HepG2 (cell line): Measurements from ENCODE around the gene IL27RA. TPM values are rescaled to one million over a fixed set of nuclear protein-coding genes. Genes with fewer than 3 reads are reported as not detected.

ENCODE experiments used
- CBFB ChIP-seq: sonication (generic); formaldehyde crosslinking; IDR thresholded peaks from 2 replicates; pipeline ENCODE4 v1.4.0; 2020; ENCODE audit warnings: missing genetic modification reagents
- ESRRA ChIP-seq: sonication (generic); formaldehyde crosslinking; IDR thresholded peaks from 2 replicates; pipeline ENCODE4 v1.5.1; 2020; ENCODE audit warnings: mild to moderate bottlenecking, low read depth, missing genetic modification reagents
- GTF3A ChIP-seq: sonication (generic); formaldehyde crosslinking; conservative IDR thresholded peaks from 2 replicates; pipeline ENCODE4 v1.4.0; 2020; ENCODE audit warnings: mild to moderate bottlenecking, missing genetic modification reagents
- HOXA3 ChIP-seq: sonication (generic); formaldehyde crosslinking; IDR thresholded peaks from 2 replicates; pipeline ENCODE4 v1.5.0; 2020; ENCODE audit warnings: missing genetic modification reagents
- KDM4B ChIP-seq: sonication (generic); formaldehyde crosslinking; IDR thresholded peaks from 2 replicates; pipeline ENCODE4 v1.4.0; 2020; ENCODE audit warnings: missing genetic modification reagents
- MEIS1 ChIP-seq: sonication (generic); formaldehyde crosslinking; IDR thresholded peaks from 2 replicates; pipeline ENCODE4 v1.9.0; 2021; ENCODE audit warnings: mild to moderate bottlenecking, missing genetic modification reagents, moderate library complexity, borderline replicate concordance
- MNT ChIP-seq: fragments of 450-650 bp; IDR thresholded peaks from 2 replicates; pipeline ENCODE4 v1.6.1; 2016
- MZF1 ChIP-seq: sonication (generic); formaldehyde crosslinking; IDR thresholded peaks from 2 replicates; pipeline ENCODE4 v1.8.1; 2023; ENCODE audit warnings: mild to moderate bottlenecking, missing genetic modification reagents, borderline replicate concordance
- PLRG1 ChIP-seq: fragments of 450-650 bp; conservative IDR thresholded peaks from 2 replicates; pipeline ENCODE4 v1.6.1; 2016
- RORA ChIP-seq: sonication (generic); formaldehyde crosslinking; IDR thresholded peaks from 2 replicates; pipeline ENCODE4 v1.5.0; 2020; ENCODE audit warnings: mild to moderate bottlenecking, missing genetic modification reagents, moderate library complexity
- SCMH1 ChIP-seq: sonication (generic); formaldehyde crosslinking; IDR thresholded peaks from 2 replicates; pipeline ENCODE4 v1.9.0; 2021; ENCODE audit warnings: missing genetic modification reagents, mild to moderate bottlenecking, borderline replicate concordance
- TGIF2 ChIP-seq: IDR thresholded peaks from 2 replicates; pipeline ENCODE4 v1.6.1; 2016; ENCODE audit warnings: control low read depth, missing compliant biosample characterization
- U2AF1 ChIP-seq: fragments of 200-400 bp; formaldehyde crosslinking; optimal IDR thresholded peaks from 2 replicates; pipeline ENCODE3; 2017; ENCODE audit warnings: mild to moderate bottlenecking, low read depth, low read length
- ZBTB42 ChIP-seq: sonication (generic); formaldehyde crosslinking; IDR thresholded peaks from 2 replicates; pipeline ENCODE4 v1.5.0; 2020; ENCODE audit warnings: mild to moderate bottlenecking, missing genetic modification reagents
- ZBTB7A ChIP-seq: sonication (generic); formaldehyde crosslinking; IDR thresholded peaks from 2 replicates; pipeline ENCODE4 v1.8.0; 2022; ENCODE audit warnings: mild to moderate bottlenecking, missing genetic modification reagents
- ZNF207 ChIP-seq: fragments of 450-650 bp; IDR thresholded peaks from 2 replicates; pipeline ENCODE4 v1.6.1; 2016; ENCODE audit warnings: antibody characterized with exemption, borderline replicate concordance
- ZNF274 ChIP-seq: sonication (generic); formaldehyde crosslinking; IDR thresholded peaks from 2 replicates; pipeline ENCODE4 v1.5.1; 2020; ENCODE audit warnings: mild to moderate bottlenecking, missing genetic modification reagents
- ZNF275 ChIP-seq: sonication (generic); formaldehyde crosslinking; IDR thresholded peaks from 2 replicates; pipeline ENCODE4 v1.8.0; 2022; ENCODE audit warnings: missing genetic modification reagents, mild to moderate bottlenecking, inconsistent platforms, borderline replicate concordance
- ZNF652 ChIP-seq: IDR thresholded peaks from 2 replicates; pipeline ENCODE4 v1.6.1; 2016; ENCODE audit warnings: low read depth, borderline replicate concordance
- ZNF775 ChIP-seq: sonication (generic); formaldehyde crosslinking; IDR thresholded peaks from 2 replicates; pipeline ENCODE4 v1.4.0; 2020; ENCODE audit warnings: missing genetic modification reagents, mild to moderate bottlenecking, moderate library complexity, borderline replicate concordance
- polyA plus RNA-seq, 8 experiments: library from polyadenylated mRNA; depleted of rRNA in 3 of 8; stranded (reverse) in 7 of 8; unstranded in 1 of 8; fragments of >200 nt; fragmentation: Illumina TruSeq in 4 of 8; extraction: Trizol in 4 of 8; gene quantifications; 2 replicates each; pipeline versions ENCODE4 v1.2.1 to v1.2.3, GENCODE V29; 2011 to 2016; ENCODE audit warnings: low read depth in 4 of 8, missing spikeins in 1 of 8, mixed read lengths in 1 of 8; ENCODE audit not compliant: insufficient read depth in 1 of 8
- total RNA-seq, 5 experiments: library from RNA; depleted of rRNA; stranded (reverse); fragments of >200 nt; fragmentation: Illumina TruSeq; extraction: Trizol; gene quantifications; 2 replicates each; pipeline ENCODE4 v1.2.3, GENCODE V29; 2016; ENCODE audit warnings: low read depth in 1 of 5
- TF ChIP-seq, protein P1 (sequence below): sonication (generic); formaldehyde crosslinking; IDR thresholded peaks from 2 replicates; pipeline ENCODE4 v1.5.0; 2020; ENCODE audit warnings: mild to moderate bottlenecking, missing genetic modification reagents, borderline replicate concordance
- TF ChIP-seq, protein P2 (sequence below): sonication (generic); formaldehyde crosslinking; IDR thresholded peaks from 2 replicates; pipeline ENCODE4 v1.8.0; 2022; ENCODE audit warnings: mild to moderate bottlenecking, missing genetic modification reagents, borderline replicate concordance

Gene IL27RA
- total and polyA plus RNA-seq, 2 of the 13 experiments (the other 11 are each of a cell fraction or from before 2014, with no cell fraction given), result 3.5 to 8.1 TPM

DNA sequence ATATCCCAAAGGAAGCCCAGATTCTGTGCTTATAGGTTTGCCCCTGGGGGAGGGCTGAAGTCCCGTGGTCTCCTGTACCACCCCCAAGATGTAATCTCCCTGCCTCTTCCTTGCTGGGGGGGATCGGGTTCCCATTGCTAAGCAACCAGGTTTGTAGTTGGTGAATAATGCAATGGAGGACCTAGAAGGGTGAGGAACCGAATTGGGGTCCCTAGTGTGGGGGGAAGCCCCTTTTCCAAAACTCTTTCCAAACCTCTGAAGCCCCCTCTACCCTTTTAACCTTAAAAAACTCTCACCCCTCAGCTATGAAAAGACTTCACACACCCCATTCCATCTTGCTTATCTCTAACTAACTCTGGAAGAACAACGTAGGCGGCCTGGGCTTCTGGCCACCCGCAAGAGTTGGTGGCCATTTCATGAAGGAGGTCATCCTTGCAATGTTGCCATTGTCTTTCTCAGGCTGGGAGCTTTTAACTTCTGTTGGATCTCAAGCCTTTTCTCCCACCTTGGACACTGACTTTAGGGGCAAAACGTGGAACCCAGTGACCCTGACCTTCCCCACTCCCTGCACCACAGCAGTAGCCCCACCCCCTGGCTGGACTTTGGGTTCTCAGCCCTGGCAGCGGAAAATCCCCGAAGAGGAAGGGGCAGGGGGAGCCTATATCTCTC lies 29.7 kb downstream of the IL27RA start (continued):
- TF ChIP-seq, protein P1, sequence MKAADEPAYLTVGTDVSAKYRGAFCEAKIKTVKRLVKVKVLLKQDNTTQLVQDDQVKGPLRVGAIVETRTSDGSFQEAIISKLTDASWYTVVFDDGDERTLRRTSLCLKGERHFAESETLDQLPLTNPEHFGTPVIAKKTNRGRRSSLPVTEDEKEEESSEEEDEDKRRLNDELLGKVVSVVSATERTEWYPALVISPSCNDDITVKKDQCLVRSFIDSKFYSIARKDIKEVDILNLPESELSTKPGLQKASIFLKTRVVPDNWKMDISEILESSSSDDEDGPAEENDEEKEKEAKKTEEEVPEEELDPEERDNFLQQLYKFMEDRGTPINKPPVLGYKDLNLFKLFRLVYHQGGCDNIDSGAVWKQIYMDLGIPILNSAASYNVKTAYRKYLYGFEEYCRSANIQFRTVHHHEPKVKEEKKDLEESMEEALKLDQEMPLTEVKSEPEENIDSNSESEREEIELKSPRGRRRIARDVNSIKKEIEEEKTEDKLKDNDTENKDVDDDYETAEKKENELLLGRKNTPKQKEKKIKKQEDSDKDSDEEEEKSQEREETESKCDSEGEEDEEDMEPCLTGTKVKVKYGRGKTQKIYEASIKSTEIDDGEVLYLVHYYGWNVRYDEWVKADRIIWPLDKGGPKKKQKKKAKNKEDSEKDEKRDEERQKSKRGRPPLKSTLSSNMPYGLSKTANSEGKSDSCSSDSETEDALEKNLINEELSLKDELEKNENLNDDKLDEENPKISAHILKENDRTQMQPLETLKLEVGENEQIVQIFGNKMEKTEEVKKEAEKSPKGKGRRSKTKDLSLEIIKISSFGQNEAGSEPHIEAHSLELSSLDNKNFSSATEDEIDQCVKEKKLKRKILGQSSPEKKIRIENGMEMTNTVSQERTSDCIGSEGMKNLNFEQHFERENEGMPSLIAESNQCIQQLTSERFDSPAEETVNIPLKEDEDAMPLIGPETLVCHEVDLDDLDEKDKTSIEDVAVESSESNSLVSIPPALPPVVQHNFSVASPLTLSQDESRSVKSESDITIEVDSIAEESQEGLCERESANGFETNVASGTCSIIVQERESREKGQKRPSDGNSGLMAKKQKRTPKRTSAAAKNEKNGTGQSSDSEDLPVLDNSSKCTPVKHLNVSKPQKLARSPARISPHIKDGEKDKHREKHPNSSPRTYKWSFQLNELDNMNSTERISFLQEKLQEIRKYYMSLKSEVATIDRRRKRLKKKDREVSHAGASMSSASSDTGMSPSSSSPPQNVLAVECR, result peak; percentile 53; the same call in 1 of the 2 replicates
- TF ChIP-seq ZNF274, result no peak
- TF ChIP-seq ZBTB42 (CRISPR knock-in tag), result no peak
- TF ChIP-seq MEIS1, result no peak
- no peak for TF ChIP-seq ZNF775 (CRISPR knock-in tag)
- TF ChIP-seq KDM4B (CRISPR knock-in tag), result no peak
- no peak for TF ChIP-seq MNT
- TF ChIP-seq ZBTB7A (CRISPR knock-in tag), result peak; percentile 48; the same call in 1 of the 2 replicates
- no peak for TF ChIP-seq ZNF652
- no peak for TF ChIP-seq TGIF2 (CRISPR knock-in tag)
- no peak for TF ChIP-seq GTF3A (CRISPR knock-in tag)
- no peak for TF ChIP-seq ZNF275
- TF ChIP-seq PLRG1, result no peak
- TF ChIP-seq SCMH1 (CRISPR knock-in tag), result no peak
- TF ChIP-seq ESRRA, result peak; percentile 81; the same call in 1 of the 2 replicates
- no peak for TF ChIP-seq MZF1 (CRISPR knock-in tag)
- TF ChIP-seq CBFB (CRISPR knock-in tag), result no peak
- no peak for TF ChIP-seq U2AF1
- TF ChIP-seq, protein P2, sequence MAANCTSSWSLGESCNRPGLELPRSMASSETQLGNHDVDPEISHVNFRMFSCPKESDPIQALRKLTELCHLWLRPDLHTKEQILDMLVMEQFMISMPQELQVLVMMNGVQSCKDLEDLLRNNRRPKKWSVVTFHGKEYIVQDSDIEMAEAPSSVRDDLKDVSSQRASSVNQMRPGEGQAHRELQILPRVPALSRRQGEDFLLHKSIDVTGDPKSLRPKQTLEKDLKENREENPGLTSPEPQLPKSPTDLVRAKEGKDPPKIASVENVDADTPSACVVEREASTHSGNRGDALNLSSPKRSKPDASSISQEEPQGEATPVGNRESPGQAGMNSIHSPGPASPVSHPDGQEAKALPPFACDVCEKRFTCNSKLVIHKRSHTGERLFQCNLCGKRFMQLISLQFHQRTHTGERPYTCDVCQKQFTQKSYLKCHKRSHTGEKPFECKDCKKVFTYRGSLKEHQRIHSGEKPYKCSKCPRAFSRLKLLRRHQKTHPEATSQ (CRISPR knock-in tag), result no peak
- TF ChIP-seq ZNF207, result no peak
- peak; percentile 62; the same call in 1 of the 2 replicates for TF ChIP-seq HOXA3 (CRISPR knock-in tag)
- TF ChIP-seq RORA (CRISPR knock-in tag), result no peak
